Stimulated activated naive CD4-positive, alpha-beta T cell treated with Interleukin-2 at 50 U/mL for 16 hours (primary cell): ENCODE results near the gene HIPK3.

Source experiments
- DNase-seq: peaks from one replicate; lab custom pipeline; 2025; lab: John Stamatoyannopoulos, UW

The HIPK3 gene

GRCh38 chr11:33307984-33308383 lies 50.8 kb downstream of the HIPK3 start:
- no peak for DNase-seq

GRCh38 chr11:33309118-33309517 lies 51.9 kb downstream of the HIPK3 start:
- DNase-seq, result no peak

- DNase-seq, result no peak
Observed at GRCh38 chr11:33310720-33311500, 53.7 kb downstream of the HIPK3 start.

- DNase-seq, result no peak
Observed at GRCh38 chr11:33311680-33312079, 54.5 kb downstream of the HIPK3 start.

GRCh38 chr11:33315822-33316221 lies 58.6 kb downstream of the HIPK3 start:
- no peak for DNase-seq

GRCh38 chr11:33317662-33318061 lies 60.5 kb downstream of the HIPK3 start:
- DNase-seq, result no peak

- no peak for DNase-seq
Observed at GRCh38 chr11:33320016-33320813, 63.0 kb downstream of the HIPK3 start.

GRCh38 chr11:33320814-33321330 lies 63.7 kb downstream of the HIPK3 start:
- no peak for DNase-seq

GRCh38 chr11:33321422-33321821 lies 64.2 kb downstream of the HIPK3 start:
- DNase-seq, result no peak

- no peak for DNase-seq
Observed at GRCh38 chr11:33323421-33323820, 66.2 kb downstream of the HIPK3 start.

GRCh38 chr11:33324302-33324985 lies 67.3 kb downstream of the HIPK3 start:
- DNase-seq, result no peak

- no peak for DNase-seq
Observed at GRCh38 chr11:33325451-33325850, 68.3 kb downstream of the HIPK3 start.

GRCh38 chr11:33329705-33330329 lies 72.6 kb downstream of the HIPK3 start:
- peak; percentile 17 for DNase-seq

- DNase-seq, result no peak
Observed at GRCh38 chr11:33333816-33334215, 76.6 kb downstream of the HIPK3 start.

GRCh38 chr11:33334627-33335026 lies 77.4 kb downstream of the HIPK3 start:
- no peak for DNase-seq

GRCh38 chr11:33339247-33339646 lies 82.1 kb downstream of the HIPK3 start:
- no peak for DNase-seq

- no peak for DNase-seq
Observed at GRCh38 chr11:33344611-33345010, 87.4 kb downstream of the HIPK3 start.

- DNase-seq, result no peak
Observed at GRCh38 chr11:33347490-33348125, 90.4 kb downstream of the HIPK3 start.

GRCh38 chr11:33350287-33350686 lies 93.1 kb downstream of the HIPK3 start:
- DNase-seq, result no peak

- no peak for DNase-seq
Observed at GRCh38 chr11:33358150-33358831, 101.1 kb downstream of the HIPK3 start.

- no peak for DNase-seq
Observed at GRCh38 chr11:33360642-33361041, 103.5 kb downstream of the HIPK3 start.
